Limb (tissue), 2 donors: ENCODE results near the gene PRSS48.
A peak's percentile ranks its signal among the peaks of the same experiment; 100 is the strongest.
"Not testable (repeated sequence)": the region's sequence is repeated elsewhere in the genome, so short reads cannot be mapped to it uniquely, and the experiment has no call there.

Experiments
- DNase-seq, 2 donors: peaks; one replicate each; pipeline ENCODE4 v3.0.0-alpha.2; 2016; ENCODE audit errors: extremely low spot score in 2 of 2

The PRSS48 gene

GRCh38 chr4:151260526-151260925 lies 16.4 kb upstream of the PRSS48 start:
- DNase-seq: no peak

- DNase-seq: peak in 1 of 2 donors; percentile 15
Observed at GRCh38 chr4:151263455-151263854, 13.5 kb upstream of the PRSS48 start.

GRCh38 chr4:151266497-151266896 lies 10.5 kb upstream of the PRSS48 start:
- no peak for DNase-seq

GRCh38 chr4:151267104-151267503 lies 9.9 kb upstream of the PRSS48 start:
- no peak for DNase-seq

GRCh38 chr4:151267822-151268535 lies 9.0 kb upstream of the PRSS48 start:
- DNase-seq: no peak

GRCh38 chr4:151268905-151269304 lies 8.1 kb upstream of the PRSS48 start:
- DNase-seq: not testable (repeated sequence)

GRCh38 chr4:151284534-151285245 lies 7.7 kb downstream of the PRSS48 start:
- DNase-seq: no peak

GRCh38 chr4:151287409-151287808 lies 10.4 kb downstream of the PRSS48 start:
- no peak for DNase-seq

GRCh38 chr4:151291485-151291884 lies 14.5 kb downstream of the PRSS48 start:
- no peak for DNase-seq

GRCh38 chr4:151292038-151292437 lies 15.1 kb downstream of the PRSS48 start:
- DNase-seq: no peak

- DNase-seq: no peak
Observed at GRCh38 chr4:151294833-151295496, 18.0 kb downstream of the PRSS48 start.

- DNase-seq: no peak
Observed at GRCh38 chr4:151296227-151296626, 19.3 kb downstream of the PRSS48 start.

GRCh38 chr4:151297170-151297569 lies 20.2 kb downstream of the PRSS48 start:
- no peak for DNase-seq

GRCh38 chr4:151302432-151302831 lies 25.5 kb downstream of the PRSS48 start:
- DNase-seq: no peak

- DNase-seq: no peak
Observed at GRCh38 chr4:151304226-151304625, 27.3 kb downstream of the PRSS48 start.

GRCh38 chr4:151304755-151305154 lies 27.8 kb downstream of the PRSS48 start:
- no peak for DNase-seq

GRCh38 chr4:151310124-151310728 lies 33.3 kb downstream of the PRSS48 start:
- DNase-seq: no peak

GRCh38 chr4:151313306-151314009 lies 36.5 kb downstream of the PRSS48 start:
- no peak for DNase-seq

GRCh38 chr4:151314010-151314355 lies 37.0 kb downstream of the PRSS48 start:
- DNase-seq: no peak

- no peak for DNase-seq
Observed at GRCh38 chr4:151314479-151314878, 37.5 kb downstream of the PRSS48 start.

- DNase-seq: no peak
Observed at GRCh38 chr4:151315212-151315886, 38.4 kb downstream of the PRSS48 start.
